ENCODE results near the gene CDH2.
"Not testable (repeated sequence)": the region's sequence is repeated elsewhere in the genome, so short reads cannot be mapped to it uniquely, and the experiment has no call there.

Gene CDH2

GRCh38 chr18:27921392-27921791 is 255.5 kb downstream of the CDH2 start:
- DNase-seq (ENCODE audit: low spot score) = no peak

GRCh38 chr18:27920836-27921235 is 256.1 kb downstream of the CDH2 start:
- DNase-seq (ENCODE audit: low spot score) = no peak

- not testable (repeated sequence) for DNase-seq (ENCODE audit: low spot score)
Observed at GRCh38 chr18:27906189-27906588, 270.7 kb downstream of the CDH2 start.

GRCh38 chr18:27903906-27904305 is 273.0 kb downstream of the CDH2 start:
- no peak for DNase-seq (ENCODE audit: low spot score)

GRCh38 chr18:27901424-27902226 is 275.3 kb downstream of the CDH2 start:
- no peak for DNase-seq (ENCODE audit: low spot score)

All from GM03348 (cell line).